GM23338 (cell line): ENCODE results near the gene HJV. TPM values are rescaled to one million over a fixed set of nuclear protein-coding genes. Genes with fewer than 3 reads are reported as not detected.

Experiments
- ATAC-seq: fragments of 200-7000 bp; cut with Tn5 transposase; 3 replicates; pipeline ENCODE4 v1.9.1; 2020
- DNase-seq: peaks from one replicate; pipeline ENCODE4 v3.0.0-alpha.2; 2015; ENCODE audit warnings: low spot score
- H2AFZ ChIP-seq: fragments of 200-600 bp; sonication (generic); 2 replicates; pipeline ENCODE4 v1.8.0; 2016; ENCODE audit warnings: antibody characterized with exemption, mild to moderate bottlenecking, moderate library complexity
- H3F3A ChIP-seq: fragments of 200-600 bp; sonication (generic); replicated peaks from 2 replicates; pipeline ENCODE4 v1.8.0; 2017; ENCODE audit warnings: antibody characterized with exemption, mixed run types, low read depth
- H3K27ac ChIP-seq: fragments of 200-600 bp; sonication (generic); 2 replicates; pipeline ENCODE4 v1.6.1; 2016; ENCODE audit warnings: low read depth
- H3K27me3 ChIP-seq: fragments of 200-600 bp; sonication (generic); 2 replicates; pipeline ENCODE4 v1.8.0; 2016; ENCODE audit warnings: mild to moderate bottlenecking, mixed run types, moderate library complexity; ENCODE audit not compliant: insufficient read depth
- H3K36me3 ChIP-seq: fragments of 200-600 bp; sonication (generic); 2 replicates; pipeline ENCODE4 v1.8.0; 2016; ENCODE audit warnings: mild to moderate bottlenecking; ENCODE audit not compliant: insufficient read depth
- H3K4me1 ChIP-seq: fragments of 200-600 bp; sonication (generic); 2 replicates; pipeline ENCODE4 v1.8.0; 2016; ENCODE audit warnings: mild to moderate bottlenecking, moderate library complexity; ENCODE audit not compliant: insufficient read depth
- H3K4me2 ChIP-seq: fragments of 200-600 bp; sonication (generic); 2 replicates; pipeline ENCODE4 v1.7.1; 2017; ENCODE audit warnings: mixed run types
- H3K4me3 ChIP-seq: fragments of 200-600 bp; sonication (generic); 2 replicates; pipeline ENCODE4 v1.6.1; 2016; ENCODE audit warnings: mixed run types
- H3K79me2 ChIP-seq: fragments of 200-600 bp; sonication (generic); replicated peaks from 2 replicates; pipeline ENCODE4 v1.8.0; 2017; ENCODE audit warnings: mild to moderate bottlenecking; ENCODE audit not compliant: insufficient read depth
- H3K9me2 ChIP-seq: fragments of 200-600 bp; sonication (generic); 2 replicates; pipeline ENCODE4 v1.8.0; 2017; ENCODE audit not compliant: insufficient read depth
- H4K20me1 ChIP-seq: fragments of 200-600 bp; sonication (generic); replicated peaks from 2 replicates; pipeline ENCODE4 v1.8.0; 2017; ENCODE audit warnings: mild to moderate bottlenecking; ENCODE audit not compliant: insufficient read depth
- H3K27ac Mint-ChIP-seq: 2 replicates; pipeline ENCODE4 v1.8.0; 2020; ENCODE audit warnings: inconsistent platforms, mild to moderate bottlenecking, moderate library complexity, mixed read lengths
- H3K27me3 Mint-ChIP-seq: 3 replicates; pipeline ENCODE4 v1.8.0; 2022; ENCODE audit warnings: low read depth, mild to moderate bottlenecking, moderate library complexity, mixed read lengths, inconsistent platforms; ENCODE audit not compliant: insufficient read depth, poor library complexity
- H3K36me3 Mint-ChIP-seq: 3 replicates; pipeline ENCODE4 v1.8.0; 2021; ENCODE audit warnings: low read depth, mild to moderate bottlenecking, inconsistent platforms, moderate library complexity, mixed read lengths
- H3K4me1 Mint-ChIP-seq: 3 replicates; pipeline ENCODE4 v1.8.0; 2020; ENCODE audit warnings: mild to moderate bottlenecking, inconsistent platforms, mixed read lengths
- H3K4me3 Mint-ChIP-seq: 3 replicates; pipeline ENCODE4 v1.8.0; 2021; ENCODE audit warnings: moderate library complexity, mild to moderate bottlenecking, inconsistent platforms, mixed read lengths
- H3K9me3 Mint-ChIP-seq: 3 replicates; pipeline ENCODE4 v1.8.0; 2020; ENCODE audit warnings: moderate library complexity, mild to moderate bottlenecking, inconsistent platforms, mixed read lengths
- CREB1 ChIP-seq: fragments of 250-450 bp; sonication (Bioruptor Pico); IDR thresholded peaks from 2 replicates; pipeline ENCODE4 v1.5.0; 2020; ENCODE audit warnings: low read depth, mild to moderate bottlenecking, moderate library complexity
- EZH2phosphoT487 ChIP-seq: fragments of 200-600 bp; sonication (generic); IDR thresholded peaks from one replicate; pipeline ENCODE4 v1.8.1; 2018; ENCODE audit warnings: antibody characterized with exemption; ENCODE audit not compliant: unreplicated experiment
- JUNB ChIP-seq: IDR thresholded peaks from one replicate; pipeline ENCODE4 v1.6.1; 2016; ENCODE audit warnings: antibody characterized with exemption; ENCODE audit not compliant: unreplicated experiment
- NANOG ChIP-seq: IDR thresholded peaks from 2 replicates; pipeline ENCODE4 v1.6.1; 2016; ENCODE audit warnings: antibody characterized with exemption, borderline replicate concordance
- POLR2AphosphoS5 ChIP-seq: IDR thresholded peaks from 2 replicates; pipeline ENCODE4 v1.6.1; 2016; ENCODE audit warnings: antibody characterized with exemption, low read depth
- STAT1 ChIP-seq: IDR thresholded peaks from one replicate; pipeline ENCODE4 v1.6.1; 2016; ENCODE audit warnings: antibody characterized with exemption; ENCODE audit not compliant: unreplicated experiment
- ZNF114 ChIP-seq: fragments of 250-450 bp; sonication (Bioruptor Pico); IDR thresholded peaks from 2 replicates; pipeline ENCODE4 v1.5.0; 2020; ENCODE audit warnings: mild to moderate bottlenecking, moderate library complexity
- ZNF331 ChIP-seq: fragments of 250-450 bp; sonication (Bioruptor Pico); IDR thresholded peaks from 2 replicates; pipeline ENCODE4 v1.5.0; 2020; ENCODE audit warnings: low read depth, mild to moderate bottlenecking, moderate library complexity
- polyA plus RNA-seq: library from polyadenylated mRNA; unstranded; fragments of >200 nt; fragmentation: Nextera tagmentation; extraction: Ambion mirVana; gene quantifications from 2 replicates; pipeline ENCODE4 v1.2.1, GENCODE V29; 2016
- total RNA-seq: library from RNA; depleted of rRNA; stranded (reverse); fragments of >200 nt; shearing (Covaris generic); gene quantifications from 2 replicates; pipeline ENCODE4 v1.2.3, GENCODE V29; 2014
- TF ChIP-seq, protein P1 (sequence below), 2 experiments: fragments of 200-600 bp in 1 of 2; sonication (generic) in 1 of 2; conservative IDR thresholded peaks; 2 replicates each; pipeline versions ENCODE4 v1.5.1 to v1.6.1; 2016 to 2017; ENCODE audit warnings: antibody characterized with exemption in 2 of 2, low read depth in 2 of 2, mild to moderate bottlenecking in 2 of 2, moderate library complexity in 1 of 2
- TF ChIP-seq, protein P2 (sequence below): IDR thresholded peaks from 2 replicates; pipeline ENCODE4 v1.6.1; 2016; ENCODE audit warnings: antibody characterized with exemption

HJV gene
- total and polyA plus RNA-seq, 2 experiments from 2014 or later = 0.42 to 0.45 TPM

DNA sequence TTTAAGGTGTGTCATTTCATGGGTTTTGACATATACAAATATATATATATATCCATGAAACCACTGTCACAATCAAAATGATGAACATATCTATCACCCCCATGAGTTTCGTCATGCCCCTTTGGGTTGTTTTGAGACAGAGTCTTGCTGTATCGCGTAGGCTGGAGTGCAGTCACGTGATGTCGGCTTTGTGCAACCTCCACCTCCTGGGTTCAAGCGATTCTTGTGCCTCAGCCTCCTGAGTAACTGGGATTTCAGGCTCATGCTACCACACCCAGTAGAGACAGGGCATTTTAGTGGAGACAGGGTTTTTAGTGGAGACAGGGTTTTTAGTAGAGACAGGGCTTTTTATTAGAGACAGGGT lies 8.0 kb downstream of the HJV start (continued):
- TF ChIP-seq CREB1 (no peak), POLR2AphosphoS5 (no peak), EZH2phosphoT487 (no peak)

DNA sequence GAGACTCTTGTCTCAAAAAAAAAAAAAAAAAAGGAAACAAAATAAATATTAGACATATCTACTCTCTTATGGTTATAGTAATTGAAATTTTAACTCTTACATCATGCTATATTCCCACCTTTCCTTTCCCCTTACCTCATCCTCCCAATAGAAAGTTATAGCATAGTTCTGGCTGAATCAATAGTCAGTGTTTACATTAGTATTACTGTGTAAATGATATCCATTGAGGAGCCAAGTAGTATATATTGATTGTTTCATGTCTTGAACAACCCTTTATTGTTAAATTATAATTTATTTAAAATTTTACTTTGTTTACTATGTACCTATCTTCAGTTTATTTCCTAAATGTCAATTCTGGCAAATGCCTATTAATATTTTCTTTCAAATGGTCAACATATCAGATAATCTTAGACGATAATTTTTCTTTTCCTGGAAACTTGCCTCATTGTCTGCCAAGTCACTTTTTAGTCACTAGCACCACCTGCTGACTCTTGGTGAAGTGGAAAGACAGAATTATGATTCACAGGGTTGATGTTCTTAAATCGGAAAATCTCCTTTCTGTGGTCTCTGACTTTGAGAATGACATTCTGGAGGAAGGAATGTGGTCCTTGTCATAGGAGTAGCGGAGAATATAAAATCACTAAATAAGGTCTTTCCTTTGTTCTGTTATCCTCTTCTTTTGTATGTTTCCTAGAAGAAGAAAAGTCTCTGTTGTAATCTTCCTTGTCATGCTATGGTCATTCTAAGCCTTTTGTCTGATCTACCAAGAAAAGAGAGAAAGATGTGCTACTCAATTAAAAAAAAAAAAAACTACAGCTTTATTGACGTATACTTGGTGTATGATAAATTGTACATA lies 8.6 kb downstream of the HJV start:
- Histone ChIP-seq H2AFZ (no peak overlapping the region), H4K20me1 (no peaks in the 10 kb centered on the region), H3F3A (no peaks in the 10 kb centered on the region), H3K27ac (no peak overlapping the region), H3K36me3 (no peaks in the 10 kb centered on the region), H3K4me3 (no peak overlapping the region), H3K27me3 (peaks cover 13% of the 10 kb centered on the region), H3K79me2 (no peaks in the 10 kb centered on the region), H3K4me1 (no peaks in the 10 kb centered on the region), H3K9me2 (no peaks in the 10 kb centered on the region), H3K4me2 (no peak overlapping the region)
- Mint-ChIP-seq H3K9me3 (no peaks in the 10 kb centered on the region), H3K4me3 (no peak overlapping the region), H3K27me3 (no peaks in the 10 kb centered on the region), H3K36me3 (no peaks in the 10 kb centered on the region), H3K27ac (no peak overlapping the region), H3K4me1 (no peaks in the 10 kb centered on the region)
- no peak for TF ChIP-seq STAT1
- no peak for TF ChIP-seq NANOG
- no peak for TF ChIP-seq EZH2phosphoT487
- TF ChIP-seq, protein P1, sequence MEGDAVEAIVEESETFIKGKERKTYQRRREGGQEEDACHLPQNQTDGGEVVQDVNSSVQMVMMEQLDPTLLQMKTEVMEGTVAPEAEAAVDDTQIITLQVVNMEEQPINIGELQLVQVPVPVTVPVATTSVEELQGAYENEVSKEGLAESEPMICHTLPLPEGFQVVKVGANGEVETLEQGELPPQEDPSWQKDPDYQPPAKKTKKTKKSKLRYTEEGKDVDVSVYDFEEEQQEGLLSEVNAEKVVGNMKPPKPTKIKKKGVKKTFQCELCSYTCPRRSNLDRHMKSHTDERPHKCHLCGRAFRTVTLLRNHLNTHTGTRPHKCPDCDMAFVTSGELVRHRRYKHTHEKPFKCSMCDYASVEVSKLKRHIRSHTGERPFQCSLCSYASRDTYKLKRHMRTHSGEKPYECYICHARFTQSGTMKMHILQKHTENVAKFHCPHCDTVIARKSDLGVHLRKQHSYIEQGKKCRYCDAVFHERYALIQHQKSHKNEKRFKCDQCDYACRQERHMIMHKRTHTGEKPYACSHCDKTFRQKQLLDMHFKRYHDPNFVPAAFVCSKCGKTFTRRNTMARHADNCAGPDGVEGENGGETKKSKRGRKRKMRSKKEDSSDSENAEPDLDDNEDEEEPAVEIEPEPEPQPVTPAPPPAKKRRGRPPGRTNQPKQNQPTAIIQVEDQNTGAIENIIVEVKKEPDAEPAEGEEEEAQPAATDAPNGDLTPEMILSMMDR (conservative IDR thresholded peaks at IDR 0.05; ENCODE audit: low read depth in 2 of 2) = peak; percentile 85 to 90
- no peak for TF ChIP-seq JUNB
- no peak for TF ChIP-seq ZNF114 (CRISPR knock-in tag)
- no peak for TF ChIP-seq ZNF331 (CRISPR knock-in tag)
- peak; percentile 78 for DNase-seq
- peak; percentile 31; the same call in 2 of the 3 replicates for ATAC-seq

DNA sequence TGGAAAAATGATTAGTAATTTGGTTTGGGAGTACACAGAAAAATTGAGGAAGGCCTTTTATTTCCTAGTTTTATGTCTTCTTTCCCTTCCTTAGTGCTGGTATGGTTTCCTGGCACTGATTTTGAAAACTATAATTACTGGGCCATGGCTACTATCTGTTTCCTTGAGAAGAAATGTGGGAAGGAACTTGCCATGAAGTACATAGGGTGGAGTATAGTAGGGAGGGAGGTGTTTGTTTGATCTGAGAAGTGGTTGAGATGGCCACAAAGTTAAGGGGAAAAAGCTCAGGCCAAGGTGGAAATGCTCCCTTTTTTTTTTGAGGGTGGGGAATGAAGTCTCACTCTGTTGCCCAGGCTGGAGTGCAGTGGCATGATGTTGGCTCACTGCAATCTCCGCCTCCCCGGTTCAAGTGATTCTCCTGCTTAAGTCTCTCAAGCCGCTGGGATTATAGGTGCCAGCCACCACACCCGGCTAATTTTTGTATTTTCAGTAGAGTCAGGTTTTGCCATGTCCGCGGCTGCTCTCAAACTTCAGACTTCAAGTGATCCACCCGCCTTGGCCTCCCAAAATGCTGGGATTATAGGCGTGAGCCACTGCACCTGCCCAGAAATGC lies 11.3 kb downstream of the HJV start:
- no peaks in the 10 kb centered on the region for H3K9me2 ChIP-seq
- no peak overlapping the region for H3K4me3 Mint-ChIP-seq
- H3K4me2 ChIP-seq = no peak overlapping the region
- H3K36me3 Mint-ChIP-seq = no peaks in the 10 kb centered on the region
- no peak for DNase-seq
- H3F3A ChIP-seq = no peaks in the 10 kb centered on the region
- no peak overlapping the region for H3K27ac Mint-ChIP-seq
- no peak overlapping the region for H3K4me3 ChIP-seq
- peaks cover 3% of the 10 kb centered on the region; the same call in 2 of the 3 replicates for H3K4me1 Mint-ChIP-seq
- peaks cover 1% of the 10 kb centered on the region for H3K27me3 Mint-ChIP-seq
- no peak for ATAC-seq
- no peaks in the 10 kb centered on the region for H3K79me2 ChIP-seq
- H3K4me1 ChIP-seq = no peaks in the 10 kb centered on the region
- no peaks in the 10 kb centered on the region for H3K27me3 ChIP-seq
- H4K20me1 ChIP-seq = no peaks in the 10 kb centered on the region
- H3K9me3 Mint-ChIP-seq = no peaks in the 10 kb centered on the region
- H3K36me3 ChIP-seq = no peaks in the 10 kb centered on the region
- H3K27ac ChIP-seq = no peak overlapping the region
- 0 out of 2 replicates have a peak overlapping the region, but pooled peaks have one; percentile 29 for H2AFZ ChIP-seq
- TF ChIP-seq, protein P2, sequence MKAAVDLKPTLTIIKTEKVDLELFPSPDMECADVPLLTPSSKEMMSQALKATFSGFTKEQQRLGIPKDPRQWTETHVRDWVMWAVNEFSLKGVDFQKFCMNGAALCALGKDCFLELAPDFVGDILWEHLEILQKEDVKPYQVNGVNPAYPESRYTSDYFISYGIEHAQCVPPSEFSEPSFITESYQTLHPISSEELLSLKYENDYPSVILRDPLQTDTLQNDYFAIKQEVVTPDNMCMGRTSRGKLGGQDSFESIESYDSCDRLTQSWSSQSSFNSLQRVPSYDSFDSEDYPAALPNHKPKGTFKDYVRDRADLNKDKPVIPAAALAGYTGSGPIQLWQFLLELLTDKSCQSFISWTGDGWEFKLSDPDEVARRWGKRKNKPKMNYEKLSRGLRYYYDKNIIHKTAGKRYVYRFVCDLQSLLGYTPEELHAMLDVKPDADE = no peak
- no peak for TF ChIP-seq NANOG
- no peak for TF ChIP-seq POLR2AphosphoS5
- TF ChIP-seq, protein P1 (conservative IDR thresholded peaks at IDR 0.05; ENCODE audit: low read depth in 2 of 2) = no peak
